HG03066 (cell line): ENCODE data around the gene WDR64.
"Not testable (repeated sequence)": the region's sequence is repeated elsewhere in the genome, so short reads cannot be mapped to it uniquely, and the experiment has no call there.

Experiments
- ATAC-seq: cut with Tn5 transposase; IDR thresholded peaks from one replicate; pipeline ENCODE4 v1.9.1; 2021; ENCODE audit warnings: low read depth; ENCODE audit not compliant: unreplicated experiment

Gene WDR64

GRCh38 chr1:241648159-241648558 lies 3.9 kb upstream of the WDR64 start:
- no peak for ATAC-seq

- no peak for ATAC-seq
These were observed 1.9 kb downstream of the WDR64 start for GRCh38 chr1:241654019-241654418.

- no peak for ATAC-seq
These were observed 2.6 kb downstream of the WDR64 start for GRCh38 chr1:241654641-241655040.

GRCh38 chr1:241658081-241658793 lies 6.2 kb downstream of the WDR64 start:
- no peak for ATAC-seq

GRCh38 chr1:241659016-241659415 lies 6.9 kb downstream of the WDR64 start:
- not testable (repeated sequence) for ATAC-seq

GRCh38 chr1:241660424-241660972 lies 8.4 kb downstream of the WDR64 start:
- no peak for ATAC-seq

GRCh38 chr1:241666419-241666818 lies 14.3 kb downstream of the WDR64 start:
- no peak for ATAC-seq

GRCh38 chr1:241672301-241672700 lies 20.2 kb downstream of the WDR64 start:
- ATAC-seq = no peak

- ATAC-seq = no peak
These were observed 22.8 kb downstream of the WDR64 start for GRCh38 chr1:241674805-241675384.

- no peak for ATAC-seq
These were observed 23.9 kb downstream of the WDR64 start for GRCh38 chr1:241675983-241676382.

GRCh38 chr1:241677201-241677600 lies 25.1 kb downstream of the WDR64 start:
- peak; percentile 93 for ATAC-seq

GRCh38 chr1:241678536-241678935 lies 26.5 kb downstream of the WDR64 start:
- ATAC-seq = no peak

GRCh38 chr1:241679404-241679803 lies 27.3 kb downstream of the WDR64 start:
- no peak for ATAC-seq

- no peak for ATAC-seq
These were observed 27.9 kb downstream of the WDR64 start for GRCh38 chr1:241679961-241680360.

- not testable (repeated sequence) for ATAC-seq
These were observed 29.9 kb downstream of the WDR64 start for GRCh38 chr1:241681861-241682448.

GRCh38 chr1:241682921-241683320 lies 30.8 kb downstream of the WDR64 start:
- no peak for ATAC-seq

GRCh38 chr1:241684108-241684507 lies 32.0 kb downstream of the WDR64 start:
- no peak for ATAC-seq

- ATAC-seq = no peak
These were observed 36.9 kb downstream of the WDR64 start for GRCh38 chr1:241688940-241689368.

- no peak for ATAC-seq
These were observed 43.4 kb downstream of the WDR64 start for GRCh38 chr1:241695246-241696171.

- no peak for ATAC-seq
These were observed 44.2 kb downstream of the WDR64 start for GRCh38 chr1:241696172-241696814.
